ENCODE measurements around the gene TSPAN33.
"Not testable (repeated sequence)": the region's sequence is repeated elsewhere in the genome, so short reads cannot be mapped to it uniquely, and the experiment has no call there.

The TSPAN33 gene, protein sequence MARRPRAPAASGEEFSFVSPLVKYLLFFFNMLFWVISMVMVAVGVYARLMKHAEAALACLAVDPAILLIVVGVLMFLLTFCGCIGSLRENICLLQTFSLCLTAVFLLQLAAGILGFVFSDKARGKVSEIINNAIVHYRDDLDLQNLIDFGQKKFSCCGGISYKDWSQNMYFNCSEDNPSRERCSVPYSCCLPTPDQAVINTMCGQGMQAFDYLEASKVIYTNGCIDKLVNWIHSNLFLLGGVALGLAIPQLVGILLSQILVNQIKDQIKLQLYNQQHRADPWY

DNA sequence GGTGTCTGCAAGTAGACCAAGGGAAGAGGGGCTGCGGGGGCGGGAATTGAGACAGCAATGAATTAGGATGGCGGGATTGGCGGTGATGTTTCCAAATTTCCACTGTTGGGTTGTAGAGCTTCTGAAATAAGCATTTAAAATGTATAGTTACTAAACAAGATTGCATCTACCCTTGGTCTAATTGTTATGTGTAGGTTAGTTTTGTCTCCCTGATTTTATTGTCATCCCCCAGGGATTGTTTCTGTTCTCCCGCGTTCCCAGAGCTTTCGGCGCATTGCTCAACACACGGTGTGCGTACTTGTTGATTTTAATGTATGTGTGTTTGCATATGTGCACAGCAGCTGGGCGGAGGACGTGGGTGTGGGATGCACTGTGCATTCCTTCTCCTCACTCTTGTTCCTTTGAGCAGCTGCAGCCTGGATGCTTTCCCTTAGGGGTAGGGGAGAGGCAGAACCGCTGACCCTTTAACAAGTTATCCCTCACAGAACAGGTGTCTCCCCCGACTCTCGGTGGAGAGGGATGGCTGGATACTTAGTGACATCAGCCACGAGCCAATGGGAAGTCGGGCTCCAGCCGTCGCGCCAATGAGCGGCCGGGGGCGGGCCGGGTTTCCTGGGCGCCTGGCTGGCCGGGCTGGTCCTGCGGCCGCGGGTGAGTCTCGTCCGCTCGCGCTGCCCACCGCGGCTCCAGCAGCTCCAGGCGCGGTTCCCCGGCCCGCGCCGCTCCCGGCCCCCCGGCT, at the start of gene TSPAN33:
Gene TSPAN33 (plus strand): TSS at position 613 of the 739 bp plus-strand sequence. CDS start 274 bp downstream, outside the sequence.
- DNase-seq = peak; percentile 78

DNA sequence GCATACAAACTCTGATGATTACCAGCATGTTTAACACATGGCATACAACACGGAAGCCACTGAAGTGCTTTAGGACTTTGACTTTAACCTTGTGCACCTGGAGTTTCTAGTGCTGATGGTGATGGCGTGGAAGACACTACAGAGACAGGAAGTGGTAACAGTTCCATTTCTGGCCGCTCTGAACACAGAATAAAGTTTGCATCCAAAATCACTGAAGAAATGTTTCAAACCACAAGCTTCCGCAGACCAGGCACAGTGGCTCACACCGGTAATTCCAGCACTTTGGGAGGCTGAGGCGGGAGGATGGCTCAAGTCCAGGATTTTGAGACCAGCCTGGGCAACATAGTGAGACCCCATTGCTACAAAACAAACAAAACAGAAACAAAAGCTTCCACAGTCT, 49.2 kb upstream of the TSPAN33 start:
- no peak for DNase-seq

DNA sequence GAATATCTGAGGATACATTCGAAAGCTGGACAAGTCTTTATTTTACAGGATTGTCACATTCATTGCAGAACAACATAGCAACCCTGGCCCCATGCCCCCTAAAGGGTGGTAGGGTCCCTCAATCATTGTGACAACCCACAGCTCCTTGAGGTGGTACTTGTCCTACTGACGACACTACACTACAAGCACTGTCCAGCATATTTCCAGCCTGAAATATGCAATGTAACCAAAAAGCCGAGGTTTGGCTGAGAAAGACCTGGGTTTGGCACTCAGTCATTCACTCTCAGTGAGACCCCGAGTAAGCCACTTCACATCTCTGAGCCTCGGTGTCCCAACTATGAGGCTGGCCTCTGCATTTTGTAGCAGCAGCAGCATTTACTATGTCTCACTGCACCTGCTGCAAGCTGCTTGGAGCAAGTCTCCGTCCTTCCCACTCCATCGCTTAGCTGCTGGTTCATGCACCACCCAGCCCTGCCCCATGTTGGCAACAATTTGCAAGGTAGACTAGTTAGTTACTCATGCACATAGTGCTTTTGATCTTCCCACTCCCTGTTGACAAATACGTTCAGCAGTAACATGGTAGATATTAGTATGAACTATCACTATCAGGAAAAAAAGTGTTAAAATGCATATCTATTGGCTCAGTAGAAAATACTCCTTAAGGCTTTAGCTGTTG, 46.0 kb upstream of the TSPAN33 start:
- no peak for DNase-seq

DNA sequence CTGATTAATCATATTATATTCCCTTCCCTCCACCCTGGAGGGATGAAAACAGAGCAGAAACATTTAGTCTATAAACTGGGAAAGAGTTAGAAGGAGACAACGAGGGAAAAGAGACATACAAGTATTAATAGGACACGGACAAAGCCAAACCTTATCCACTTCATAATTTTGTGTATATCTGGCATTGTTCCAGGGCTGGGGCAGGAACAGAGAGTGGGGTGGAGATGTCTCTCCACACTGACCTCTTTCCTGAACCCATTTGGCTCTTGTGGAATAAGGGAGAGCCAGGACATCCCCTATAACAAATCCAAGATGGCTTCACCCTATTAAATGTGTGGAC, 43.7 kb upstream of the TSPAN33 start:
- no peak for DNase-seq

DNA sequence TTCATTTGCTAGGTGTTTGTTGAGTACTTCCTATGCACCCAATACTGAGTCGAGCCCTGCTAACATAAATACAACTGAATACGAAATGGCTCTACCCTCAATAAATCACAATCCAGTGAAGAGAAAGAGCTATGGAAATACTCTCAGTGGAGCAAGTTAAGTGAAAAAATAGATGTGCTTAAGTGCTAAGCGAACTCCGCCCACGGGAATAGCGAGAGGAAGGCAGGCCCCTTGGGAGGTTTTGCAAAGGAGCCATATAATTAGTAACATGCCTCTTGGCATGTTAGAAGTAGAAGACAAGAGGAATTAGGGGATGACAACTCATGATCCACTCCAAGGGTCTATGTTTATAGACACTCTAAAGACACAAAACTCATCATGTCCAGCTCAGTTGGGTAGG, 42.8 kb upstream of the TSPAN33 start:
- DNase-seq = no peak

DNA sequence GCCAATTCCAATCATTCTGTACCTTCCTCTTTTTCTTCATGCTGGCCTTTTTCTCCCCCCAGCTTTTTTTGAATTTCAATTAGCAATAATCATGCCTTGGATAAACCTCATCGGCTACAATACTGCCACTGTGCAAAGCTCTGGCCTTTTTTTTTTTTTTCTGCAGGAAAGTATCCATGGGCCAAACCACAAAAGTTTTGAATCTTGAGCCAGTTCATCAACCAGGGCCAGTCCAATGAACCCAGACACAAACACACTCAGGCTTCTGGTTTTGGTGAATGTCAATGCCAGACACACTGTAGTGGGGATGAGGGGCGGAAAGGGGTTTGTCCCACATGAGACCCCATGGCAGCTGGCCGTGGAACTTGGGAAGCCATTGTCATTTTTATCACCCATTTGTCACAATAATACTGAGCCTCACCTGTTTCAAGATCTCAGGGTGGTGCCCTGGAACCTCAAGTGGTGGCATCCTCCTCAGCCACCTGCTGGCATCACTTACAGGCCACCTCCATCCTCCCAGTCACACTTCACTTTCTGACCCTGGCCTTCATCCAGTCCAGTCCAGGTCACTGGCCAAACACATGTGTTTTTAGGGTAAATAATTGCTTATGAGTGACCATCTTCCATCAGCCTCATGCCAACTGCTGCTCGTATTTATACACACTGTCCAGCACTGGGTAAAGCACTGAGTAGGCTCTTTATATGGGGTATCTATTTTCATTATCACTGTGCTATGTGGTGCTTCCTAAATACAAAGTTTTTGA, 40.8 kb upstream of the TSPAN33 start:
- DNase-seq = no peak

DNA sequence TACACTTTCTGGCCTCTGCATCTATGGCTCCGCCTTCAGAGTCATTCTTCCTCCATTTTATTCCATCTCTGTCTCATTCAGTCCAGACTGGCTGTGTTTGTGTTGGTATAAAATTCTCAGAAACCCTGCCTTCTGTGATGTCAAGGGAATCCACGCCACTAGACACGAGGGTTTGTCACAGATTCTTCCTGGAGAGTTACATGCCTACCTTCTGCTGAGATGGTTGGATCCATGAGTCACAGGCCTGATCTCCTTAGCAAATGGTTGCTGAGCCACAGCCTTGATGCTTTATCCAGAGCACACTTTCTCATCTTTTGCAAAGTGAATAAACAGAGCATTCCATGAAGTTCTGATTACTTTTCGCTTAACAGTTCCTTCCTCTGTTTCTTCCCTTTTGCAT, 35.9 kb upstream of the TSPAN33 start:
- no peak for DNase-seq

DNA sequence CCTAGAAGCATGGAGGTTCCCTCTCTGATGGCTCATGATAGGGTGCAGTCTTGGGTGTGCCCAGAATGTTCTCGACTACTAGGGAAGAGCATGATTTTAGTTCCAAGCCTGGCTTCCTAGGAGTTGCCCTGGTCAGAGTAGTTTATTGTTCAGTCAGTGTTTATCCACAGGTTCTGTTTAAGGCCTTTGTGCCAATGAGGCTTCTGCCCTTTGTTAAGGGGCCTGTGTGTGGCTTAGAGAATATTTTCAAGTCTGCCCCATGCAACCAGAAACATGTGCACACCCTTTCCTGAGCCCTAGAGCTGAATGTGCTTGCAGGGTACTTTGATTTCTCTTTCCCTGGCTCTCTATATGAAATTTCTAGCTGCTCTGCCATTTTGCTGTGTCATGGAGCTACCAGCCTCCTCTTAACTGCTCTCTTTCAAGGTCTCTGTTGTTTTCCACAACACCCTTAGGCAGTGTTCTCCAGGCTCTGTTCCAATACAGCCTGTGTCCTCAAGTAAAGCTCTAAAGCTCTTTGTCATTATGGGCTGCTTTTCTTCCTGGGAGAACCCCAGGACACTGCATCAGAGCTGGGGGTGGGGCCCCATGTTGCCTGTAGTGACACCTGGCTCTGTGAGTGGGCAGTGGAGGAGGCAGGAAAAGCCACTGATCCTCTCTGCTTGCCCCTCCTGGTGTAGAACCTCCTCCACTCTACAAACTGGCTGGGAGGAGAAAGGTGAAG, 34.1 kb upstream of the TSPAN33 start:
- no peak for DNase-seq

DNA sequence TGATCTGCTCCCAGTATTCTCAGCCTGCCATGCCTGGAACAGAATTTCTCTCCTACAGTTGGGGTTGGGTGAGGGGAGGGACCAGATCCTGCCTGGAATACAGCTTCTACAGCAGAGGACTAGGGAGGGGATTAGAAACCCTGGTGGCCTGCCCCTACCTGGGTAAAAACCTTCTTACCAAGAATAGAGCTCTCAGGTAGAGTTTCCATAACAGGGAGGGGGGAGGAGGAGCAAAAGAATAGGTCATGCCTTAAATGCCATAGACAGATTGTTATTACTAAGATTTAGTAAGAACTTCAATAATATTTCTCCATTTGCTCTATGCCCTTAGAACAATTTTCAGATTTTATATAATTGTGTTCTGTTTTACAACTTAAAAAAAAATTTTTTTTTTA, 33.5 kb upstream of the TSPAN33 start:
- no peak for DNase-seq

DNA sequence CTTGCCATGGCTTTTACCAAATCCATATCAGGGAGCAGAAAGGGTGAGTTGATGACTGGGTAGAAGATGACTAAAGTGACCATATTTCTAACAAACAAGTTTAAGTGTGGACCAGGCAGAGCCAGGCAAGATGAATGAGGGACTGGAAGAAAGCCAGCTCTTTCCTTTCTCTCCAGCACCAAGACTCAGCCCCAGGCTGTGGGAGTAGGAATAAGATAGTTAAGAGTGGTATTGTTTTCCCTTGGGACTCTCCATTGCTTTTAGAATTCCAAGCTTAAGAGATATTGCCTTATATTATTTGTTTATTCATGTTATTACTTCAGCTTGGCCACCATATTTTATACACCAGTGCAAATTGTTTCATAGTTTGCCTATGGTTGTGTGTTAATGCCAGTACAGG, 28.8 kb upstream of the TSPAN33 start:
- DNase-seq = peak; percentile 26

DNA sequence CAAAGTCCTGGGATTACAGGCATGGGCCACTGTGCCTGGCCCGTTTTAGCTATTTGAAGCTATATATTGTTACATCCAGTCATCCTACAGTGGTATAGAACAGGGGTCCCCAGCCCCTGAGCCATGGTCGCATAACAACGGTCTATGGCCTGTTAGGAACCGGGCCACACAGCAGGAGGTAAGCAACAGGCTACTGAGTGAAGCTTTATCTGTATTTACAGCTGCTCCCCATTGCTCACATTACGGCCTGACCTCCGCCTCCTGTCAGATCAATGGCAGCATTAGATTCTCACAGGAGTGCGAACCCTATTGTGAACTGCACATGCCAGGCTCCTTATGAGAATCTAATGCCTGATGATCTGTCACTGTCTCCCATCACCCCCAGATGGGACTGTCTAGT, 26.3 kb upstream of the TSPAN33 start:
- no peak for DNase-seq

DNA sequence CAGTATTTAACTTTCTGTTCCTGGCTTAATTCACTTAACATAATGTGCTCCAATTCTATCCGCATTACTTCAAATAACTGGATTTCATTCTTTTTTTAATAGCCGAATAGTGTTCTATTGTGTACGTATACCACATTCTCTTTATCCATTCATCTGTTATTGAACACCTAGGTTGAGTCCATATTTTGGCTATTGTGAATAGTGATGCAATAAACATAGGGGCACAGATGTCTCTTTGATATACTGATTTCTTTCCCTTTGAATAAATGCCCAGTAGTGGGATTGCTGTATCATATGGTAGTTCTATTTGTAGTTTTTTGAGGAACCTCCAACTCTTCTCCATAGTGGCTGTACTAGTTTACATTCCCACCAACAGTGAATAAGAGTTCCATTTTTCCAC, 25.5 kb upstream of the TSPAN33 start:
- no peak for DNase-seq

DNA sequence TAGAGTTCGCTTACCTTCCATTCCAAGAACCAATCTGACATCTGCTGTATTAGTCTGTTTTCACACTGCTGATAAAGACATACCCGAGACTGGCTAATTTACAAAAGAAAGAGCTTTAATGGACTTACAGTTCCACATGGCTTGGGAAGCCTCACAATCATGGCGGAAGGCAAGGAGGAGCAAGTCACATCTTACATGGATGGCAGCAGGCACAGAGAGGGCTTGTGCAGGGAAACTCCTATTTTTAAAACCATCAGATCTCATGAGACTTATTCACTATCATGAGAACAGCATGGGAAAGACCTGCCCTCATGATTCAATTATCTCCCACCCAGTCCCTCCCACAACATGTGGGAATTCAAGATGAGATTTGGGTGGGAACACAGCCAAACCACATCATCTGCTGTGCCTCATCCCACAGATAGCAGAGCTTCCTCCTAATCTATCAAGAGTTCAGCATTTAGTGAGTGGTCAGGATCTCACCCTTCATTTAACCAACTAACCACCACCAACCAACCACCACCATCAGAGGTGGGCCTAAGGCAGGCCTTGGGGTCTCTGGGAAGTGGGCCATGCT, 22.9 kb upstream of the TSPAN33 start:
- DNase-seq = not testable (repeated sequence)

DNA sequence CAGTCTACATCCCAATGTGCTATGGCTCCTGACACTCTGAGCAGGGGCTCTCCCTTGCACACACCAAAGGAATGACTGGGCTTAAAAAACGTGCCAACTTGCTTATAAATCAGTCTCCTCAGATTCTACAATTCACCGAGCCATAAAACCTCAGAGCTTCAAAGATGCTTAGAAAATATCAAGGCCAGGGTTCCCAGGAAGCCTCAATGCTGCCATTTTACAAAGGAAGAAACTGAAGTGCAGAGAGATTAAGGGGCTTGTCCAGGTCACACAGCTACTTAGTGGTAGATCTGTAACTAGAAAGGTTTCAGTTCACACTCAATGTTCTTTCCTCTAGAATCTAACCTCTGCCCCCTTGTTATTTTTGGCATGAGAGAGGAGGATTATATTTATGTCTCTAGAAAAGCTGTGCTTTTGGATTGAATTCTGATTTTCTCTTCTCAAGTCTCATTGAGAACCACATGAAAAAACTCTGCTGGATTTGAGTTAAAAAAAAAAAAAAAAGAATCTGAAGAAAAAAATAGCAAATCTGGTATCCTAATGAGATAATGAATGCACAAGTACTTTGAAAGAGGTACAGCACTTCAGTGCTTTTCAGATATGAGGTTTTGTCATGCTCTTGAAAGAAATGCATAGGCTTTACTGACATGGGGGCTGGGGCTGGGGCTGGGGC, 22.3 kb upstream of the TSPAN33 start:
- DNase-seq = no peak

DNA sequence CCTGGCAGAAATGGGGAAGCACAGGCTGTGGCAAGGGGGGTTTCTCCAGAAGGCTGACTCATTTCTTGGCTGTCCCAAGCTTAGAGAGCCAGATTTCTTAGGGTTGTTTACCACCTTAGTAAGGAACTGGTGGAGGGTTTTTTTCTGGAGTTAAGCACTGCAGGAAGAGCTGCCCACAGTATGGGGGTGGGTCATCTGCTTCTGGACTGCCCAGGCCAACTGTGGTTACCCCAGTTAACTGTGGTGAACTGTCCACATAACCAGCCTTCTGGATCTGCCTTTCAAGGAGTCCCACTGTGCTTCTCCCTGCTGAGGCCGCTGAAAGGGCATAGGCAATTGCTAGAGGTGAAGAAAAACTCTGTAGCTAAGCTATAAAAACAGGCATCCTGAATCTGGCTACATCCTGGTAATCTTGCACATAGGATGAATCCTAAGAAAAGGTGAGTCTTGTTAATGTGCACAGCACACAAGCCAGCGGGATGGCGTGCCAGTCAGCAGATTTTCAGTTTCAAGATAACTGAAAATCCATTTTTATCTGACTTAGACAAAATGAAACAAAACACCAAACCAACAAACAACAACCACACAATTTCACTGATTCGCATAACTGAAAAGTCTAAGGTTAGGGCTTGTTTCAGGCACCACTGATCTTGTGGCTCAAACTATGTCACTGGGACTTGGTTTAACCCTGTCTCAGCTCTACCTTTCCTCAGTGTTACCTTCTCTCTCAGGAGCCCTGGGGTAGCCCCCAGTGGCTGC, 21.6 kb upstream of the TSPAN33 start:
- no peak for DNase-seq

DNA sequence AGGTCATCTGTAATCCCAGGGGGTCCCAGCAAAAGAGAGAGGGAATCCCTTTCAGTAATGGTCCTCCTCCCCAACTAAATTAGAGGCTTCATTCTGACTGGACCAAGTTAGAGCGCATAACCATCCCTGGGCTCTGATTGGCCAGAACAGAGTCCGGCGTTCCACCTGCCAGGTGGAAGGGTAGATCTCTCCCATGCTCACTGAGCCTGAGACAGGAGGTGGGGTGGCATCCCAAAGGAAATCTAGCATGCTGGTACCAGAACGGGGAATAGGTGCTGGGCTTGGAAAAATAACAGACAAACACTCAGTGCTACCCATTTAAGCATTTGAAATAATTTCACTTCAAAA, 21.0 kb upstream of the TSPAN33 start:
- no peak for DNase-seq

DNA sequence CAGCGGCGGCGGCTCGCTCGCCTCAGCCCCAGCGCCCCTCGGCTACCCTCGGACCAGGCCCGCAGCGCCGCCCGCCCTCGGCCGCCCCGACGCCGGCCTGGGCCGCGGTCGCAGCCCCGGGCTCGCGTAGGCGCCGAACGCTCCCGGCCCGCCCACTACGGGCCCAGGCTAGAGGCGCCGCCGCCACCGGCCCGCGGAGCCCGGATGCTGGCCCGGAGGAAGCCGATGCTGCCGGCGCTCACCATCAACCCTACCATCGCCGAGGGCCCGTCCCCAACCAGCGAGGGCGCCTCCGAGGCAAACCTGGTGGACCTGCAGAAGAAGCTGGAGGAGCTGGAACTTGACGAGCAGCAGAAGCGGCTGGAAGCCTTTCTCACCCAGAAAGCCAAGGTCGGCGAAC, 18.2 kb upstream of the TSPAN33 start:
- DNase-seq = no peak

DNA sequence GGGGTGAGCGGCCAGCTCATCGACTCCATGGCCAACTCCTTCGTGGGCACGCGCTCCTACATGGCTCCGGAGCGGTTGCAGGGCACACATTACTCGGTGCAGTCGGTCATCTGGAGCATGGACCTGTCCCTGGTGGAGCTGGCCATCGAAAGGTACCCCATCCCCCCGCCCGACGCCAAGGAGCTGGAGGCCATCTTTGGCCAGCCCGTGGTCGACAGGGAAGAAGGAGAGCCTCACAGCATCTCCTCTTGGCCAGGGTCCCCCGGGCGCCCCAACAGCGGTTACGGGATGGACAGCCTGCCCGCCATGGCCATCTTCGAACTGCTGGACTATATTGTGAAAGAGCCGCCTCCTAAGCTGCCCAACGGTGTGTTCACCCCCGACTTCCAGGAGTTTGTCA, 17.4 kb upstream of the TSPAN33 start:
- no peak for DNase-seq

DNA sequence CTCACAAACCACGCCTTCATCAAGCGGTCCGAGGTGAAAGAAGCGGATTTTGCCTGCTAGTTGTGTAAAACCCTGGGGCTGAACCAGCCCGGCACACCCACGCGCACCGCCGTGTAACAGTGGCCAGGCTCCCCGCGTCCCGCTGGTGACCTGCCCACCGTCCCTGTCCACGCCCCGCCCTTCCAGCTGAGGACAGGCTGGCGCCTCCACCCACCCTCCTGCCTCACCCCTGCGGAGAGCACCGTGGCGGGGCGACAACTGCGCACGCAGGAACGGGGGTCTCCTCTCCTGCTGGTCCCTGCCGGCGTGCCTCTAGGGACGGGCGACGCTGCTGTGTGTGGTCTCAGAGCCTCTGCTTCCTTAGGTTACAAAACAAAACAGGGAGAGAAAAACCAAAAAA, 16.9 kb upstream of the TSPAN33 start:
- no peak for DNase-seq

DNA sequence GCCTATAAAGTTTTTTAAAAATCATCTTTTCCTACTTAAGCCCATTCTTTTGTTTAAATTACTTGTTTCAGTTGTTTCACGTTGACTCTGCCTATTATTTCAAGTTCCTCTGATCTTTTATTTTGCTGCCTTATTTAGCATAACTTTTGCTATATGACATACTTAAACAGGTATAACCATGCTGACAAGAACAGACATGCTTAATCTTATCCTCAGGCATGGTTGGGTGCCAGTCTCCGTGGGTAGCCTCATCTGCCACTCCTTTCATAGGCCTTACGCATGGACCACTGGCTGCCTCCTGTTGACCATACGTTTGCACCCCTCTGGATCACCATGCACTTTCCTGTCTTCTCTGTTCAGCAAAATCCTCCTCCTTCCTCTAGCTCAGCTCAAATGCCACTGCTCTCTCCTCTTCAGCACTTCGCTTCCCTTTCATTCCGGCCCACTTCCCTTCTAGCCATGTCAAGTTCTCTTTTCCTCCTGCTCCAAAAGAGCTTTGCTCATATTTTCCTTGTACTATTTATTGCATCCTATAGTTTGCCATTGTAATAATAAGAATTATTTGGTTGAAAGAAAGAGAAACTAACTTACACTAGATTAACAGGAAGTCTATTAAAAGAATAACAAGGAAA, 10.0 kb upstream of the TSPAN33 start:
- no peak for DNase-seq
